HG03571 (cell line): Measurements from ENCODE around the gene LCN1.
"Not testable (repeated sequence)": the region's sequence is repeated elsewhere in the genome, so short reads cannot be mapped to it uniquely, and the experiment has no call there.

ENCODE experiments used
- ATAC-seq: cut with Tn5 transposase; IDR thresholded peaks from one replicate; pipeline ENCODE4 v1.9.1; 2021; ENCODE audit not compliant: unreplicated experiment

The LCN1 gene

DNA sequence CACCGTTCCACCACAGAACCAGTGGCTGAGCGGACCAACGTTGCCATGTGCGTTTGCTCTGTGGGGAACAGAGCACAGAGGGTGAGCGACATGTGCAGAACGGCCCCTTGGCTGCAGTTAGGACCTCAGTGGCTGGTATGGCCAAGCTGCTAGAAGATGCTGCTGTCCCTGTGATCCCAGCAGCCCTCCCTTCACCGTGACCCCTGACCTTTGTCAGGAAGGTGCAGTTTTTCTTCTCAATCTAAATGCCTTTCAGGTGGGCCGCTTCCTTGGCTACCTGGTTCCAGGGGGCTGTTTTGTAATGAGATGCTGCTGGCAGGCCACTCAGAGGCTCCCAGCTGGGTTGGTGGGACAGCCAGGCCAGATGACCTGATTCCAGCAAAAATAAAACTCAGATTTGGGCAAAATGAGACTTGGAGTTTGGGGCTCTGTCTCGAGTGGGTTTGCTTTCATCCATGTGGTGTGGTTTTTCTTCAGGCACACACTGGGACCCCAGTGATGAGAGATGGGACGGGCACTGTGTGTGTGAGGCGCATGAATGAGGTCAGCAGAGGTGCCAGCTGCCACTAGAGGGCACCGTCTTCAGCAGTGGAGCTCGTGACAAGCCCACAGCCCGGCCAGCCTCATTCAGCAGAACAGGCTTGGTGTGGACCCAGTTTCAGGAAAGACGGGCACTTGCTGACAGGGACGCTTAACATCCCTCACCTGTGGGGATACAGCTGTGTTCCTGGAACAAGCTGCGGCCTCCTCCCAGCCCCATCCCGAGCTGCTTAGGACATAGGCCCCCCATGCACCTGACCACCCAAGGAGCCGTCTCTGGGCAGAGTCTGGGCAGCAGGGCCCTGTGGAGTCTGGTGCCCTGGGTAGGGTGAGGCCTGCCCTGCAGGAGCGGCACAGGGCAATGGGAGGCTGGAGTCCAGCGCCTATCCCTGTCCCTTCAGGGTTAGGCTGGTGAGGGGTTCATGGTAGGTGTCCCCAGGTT, 16.7 kb upstream of the LCN1 start:
- no peak for ATAC-seq

DNA sequence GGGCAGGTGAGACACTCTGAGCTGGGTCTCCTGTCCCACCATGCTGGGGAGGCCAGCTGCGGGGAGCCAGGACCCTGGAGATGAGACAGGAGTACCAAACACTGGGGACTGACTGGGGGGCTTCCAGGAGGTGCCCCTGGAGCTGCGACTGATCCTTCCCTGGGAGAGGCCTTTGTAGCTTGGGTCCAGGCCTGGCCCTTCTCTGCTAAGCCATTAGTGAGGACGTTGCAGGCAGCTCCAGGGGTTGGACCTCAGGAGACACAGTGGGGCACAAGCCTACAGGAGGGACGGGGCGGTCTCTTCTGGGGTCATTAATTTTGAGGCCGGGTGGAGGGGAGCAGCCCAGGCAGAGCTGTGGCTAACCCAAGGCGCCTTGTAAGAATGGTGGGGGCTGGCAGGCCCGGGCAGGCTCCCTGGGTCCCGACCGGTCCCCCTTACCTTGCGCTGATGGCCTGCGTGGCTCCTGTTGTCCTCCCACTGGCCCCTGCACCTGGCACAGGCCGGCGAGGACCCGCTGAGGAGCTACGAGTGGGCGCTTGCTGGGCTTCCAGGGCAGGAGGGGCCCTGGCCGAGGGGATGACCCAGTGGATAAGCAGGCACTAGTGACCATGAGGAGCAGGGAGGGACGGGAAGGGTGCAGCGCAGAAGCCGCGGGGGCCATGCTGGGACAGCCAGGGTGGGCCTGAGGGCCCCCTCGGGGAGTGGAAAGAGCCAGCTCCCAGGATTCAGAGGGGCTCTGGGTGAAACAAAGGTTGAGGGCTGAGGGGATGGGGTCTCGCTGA, 15.6 kb upstream of the LCN1 start:
- ATAC-seq, result no peak

DNA sequence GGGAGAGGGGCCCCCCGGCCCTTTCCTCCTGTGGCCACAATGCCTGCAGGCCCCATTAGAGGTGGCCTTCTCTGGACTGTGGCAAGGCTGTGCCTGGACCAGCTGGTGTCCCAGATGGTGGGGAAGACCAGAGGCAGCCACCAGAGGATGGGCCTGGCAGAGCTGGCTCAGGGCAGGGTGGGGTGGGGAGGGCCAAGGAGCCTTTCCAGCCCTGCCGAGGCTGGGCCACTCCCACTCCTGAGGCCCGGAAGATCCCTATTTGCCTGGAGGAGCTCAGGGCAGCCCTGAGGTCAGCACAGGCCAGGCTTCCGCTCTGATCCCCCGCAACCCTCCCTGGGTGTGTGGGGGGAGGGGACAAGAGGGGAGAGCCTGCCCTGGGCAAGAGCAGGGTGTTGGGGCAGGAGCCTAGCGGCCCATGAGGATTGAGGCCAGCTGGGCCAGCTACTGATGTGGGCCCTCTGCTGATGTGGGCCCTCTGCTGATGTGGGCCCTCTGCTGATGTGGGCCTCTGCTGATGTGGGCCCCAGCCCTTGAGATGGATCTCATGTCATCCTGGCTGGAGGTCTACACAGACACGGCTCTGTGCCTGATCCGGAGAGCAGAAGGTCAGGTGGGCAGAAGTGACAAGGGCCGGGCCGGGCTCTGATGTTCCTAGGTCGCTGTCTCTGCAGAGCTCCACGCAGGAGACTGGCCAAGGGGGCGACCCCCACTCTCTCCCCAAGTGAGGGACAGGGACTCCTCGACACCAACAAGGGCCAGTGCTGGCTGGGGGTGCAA, 14.7 kb upstream of the LCN1 start:
- ATAC-seq, result no peak

DNA sequence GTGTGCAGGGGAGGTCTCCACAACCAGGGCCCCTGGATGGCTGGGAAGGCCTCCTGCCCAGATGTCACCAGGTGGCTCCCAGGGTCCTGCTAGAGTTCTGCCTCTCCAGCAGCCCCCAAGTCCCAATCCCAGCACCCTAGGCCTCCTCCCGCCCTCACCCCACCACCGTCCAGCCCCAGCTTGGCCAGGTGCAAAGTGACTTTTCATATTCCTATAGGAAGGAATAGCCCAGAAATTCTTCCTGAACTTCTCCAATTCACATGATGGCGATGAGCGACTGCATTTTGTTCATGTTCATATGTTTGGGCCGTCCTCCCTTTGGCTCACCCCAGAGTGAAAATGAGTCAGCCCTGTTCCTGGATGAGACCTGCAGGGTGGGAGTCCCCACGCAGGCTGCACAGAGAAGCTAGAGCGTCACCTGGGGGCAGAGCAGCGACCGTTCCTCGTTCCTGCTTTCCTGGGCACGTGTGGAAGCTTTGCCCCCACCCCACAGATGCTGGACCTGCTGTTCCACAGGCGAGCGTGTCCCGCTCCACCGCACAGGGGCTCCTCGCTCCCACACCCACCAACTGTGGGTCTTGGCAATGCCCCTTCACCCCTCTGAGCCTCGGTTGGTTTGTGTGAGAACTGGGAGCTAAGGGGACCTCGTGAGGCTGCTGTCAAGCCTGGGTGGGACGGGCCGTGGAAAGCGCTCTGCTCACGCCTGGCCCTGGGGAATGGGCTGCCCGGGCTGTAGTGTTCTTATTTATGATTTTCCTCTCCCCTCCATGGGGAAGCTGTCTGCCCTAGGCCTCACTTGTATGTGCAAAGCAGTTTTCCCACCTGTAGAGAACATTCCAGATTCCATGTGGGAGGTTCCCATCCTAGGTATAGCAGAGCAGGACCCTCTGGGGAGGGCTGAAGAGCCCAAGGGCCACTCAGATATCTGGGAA, 13.9 kb upstream of the LCN1 start:
- ATAC-seq, result no peak

DNA sequence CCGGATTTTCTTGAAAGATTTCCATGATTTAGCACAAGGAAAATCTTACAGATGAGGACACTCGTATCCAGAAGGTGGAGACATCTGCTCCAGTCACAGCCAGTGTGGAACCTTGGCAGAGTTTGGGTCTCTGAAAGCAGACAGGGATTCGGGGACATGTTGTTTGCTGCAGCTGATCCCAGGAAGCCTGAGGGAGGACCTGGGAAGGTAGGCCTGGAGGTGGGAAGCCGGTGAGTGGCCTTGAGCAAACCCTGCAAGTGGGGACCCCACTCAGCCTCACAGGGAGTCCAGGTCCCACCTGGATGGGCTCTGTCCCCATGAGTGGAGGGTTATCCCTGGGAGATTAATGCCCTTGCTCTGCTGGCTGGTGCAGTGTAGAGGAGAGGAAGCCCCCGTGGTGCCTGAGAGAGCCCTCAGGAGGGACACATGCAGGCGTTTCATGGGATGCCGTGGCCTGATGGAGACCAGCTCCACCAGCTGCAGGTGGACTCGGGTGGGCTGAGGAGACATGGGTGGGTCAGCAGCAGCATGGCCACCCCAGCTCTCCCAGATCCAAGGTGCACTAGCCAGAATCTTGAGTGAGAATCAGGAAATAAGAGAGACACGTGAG, 12.9 kb upstream of the LCN1 start:
- no peak for ATAC-seq

DNA sequence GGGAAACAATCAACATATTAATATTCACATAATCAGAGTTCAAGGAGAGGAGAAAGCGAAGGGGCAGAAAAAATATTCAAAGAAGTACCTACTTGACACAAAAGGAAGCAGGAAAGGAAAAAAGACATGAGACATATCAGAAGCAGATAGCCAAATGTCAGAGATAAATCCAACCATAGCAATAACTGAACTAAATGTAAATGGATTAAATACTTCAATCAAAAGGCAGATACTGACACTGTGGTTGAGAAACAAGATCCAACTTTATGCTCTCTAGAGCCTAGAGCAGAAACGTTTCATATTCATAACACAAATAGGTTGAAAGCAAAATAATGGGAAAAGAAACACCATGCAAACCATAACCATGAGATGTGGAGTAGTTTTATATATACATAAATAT, 11.8 kb upstream of the LCN1 start:
- ATAC-seq, result no peak

DNA sequence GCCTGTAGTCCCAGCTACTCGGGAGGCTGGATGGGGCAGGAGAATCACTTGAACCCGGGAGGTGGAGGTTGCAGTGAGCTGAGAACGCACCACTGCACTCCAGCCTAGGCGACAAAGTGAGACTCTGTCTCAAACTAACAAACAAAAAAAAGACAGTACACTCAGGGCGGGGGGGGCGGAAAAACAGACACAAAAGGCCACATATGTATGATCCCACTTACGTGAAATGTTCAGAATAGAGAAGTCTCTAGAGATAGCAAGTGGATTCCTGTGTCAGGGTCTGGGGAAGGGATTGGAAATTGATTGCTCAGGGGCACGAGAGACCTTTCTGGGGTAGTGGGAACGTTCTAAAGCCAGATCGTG, 9.0 kb upstream of the LCN1 start:
- ATAC-seq, result no peak

DNA sequence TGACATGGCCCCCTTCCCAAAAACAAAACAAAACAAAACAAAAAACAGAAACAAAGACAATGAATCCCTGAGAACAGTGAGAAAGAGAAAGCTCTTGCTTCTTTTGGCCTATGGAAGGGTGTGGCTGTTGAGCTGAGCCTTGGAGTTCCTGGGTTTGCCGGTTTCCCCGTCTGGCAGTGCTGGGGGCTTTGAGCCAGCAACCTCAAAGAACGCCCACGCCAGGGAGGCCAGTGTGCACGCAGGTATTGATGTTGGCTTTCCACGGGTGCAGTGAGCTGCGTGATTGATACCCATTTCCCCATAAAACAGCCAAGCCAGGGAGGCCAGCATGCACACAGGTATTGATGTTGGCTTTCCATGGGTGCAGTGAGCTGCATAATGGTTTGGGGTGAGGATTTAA, 8.3 kb upstream of the LCN1 start:
- no peak for ATAC-seq

DNA sequence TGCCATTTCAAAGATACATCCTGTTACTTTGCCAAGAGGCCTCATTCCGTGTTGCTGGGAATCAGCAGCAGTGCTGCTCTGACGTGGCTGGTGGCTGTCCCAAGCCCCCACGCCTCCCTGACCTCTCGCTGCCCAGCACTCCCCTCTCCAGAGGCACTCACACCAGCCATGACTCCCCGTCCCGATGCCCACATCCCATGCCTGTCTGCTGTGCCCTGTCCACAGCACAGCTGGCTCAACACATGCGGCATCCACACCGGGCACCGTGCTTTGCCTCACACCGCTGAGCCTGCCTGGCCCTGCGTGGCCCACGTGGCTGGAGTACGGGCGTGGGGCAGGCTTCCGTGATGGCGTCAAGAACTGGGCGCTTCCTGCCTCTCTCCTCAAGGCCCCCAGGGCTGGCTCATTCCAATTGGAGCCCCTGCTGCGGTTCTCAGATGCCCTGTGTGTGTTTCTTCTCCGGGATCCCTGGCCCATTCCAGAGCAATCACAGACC, 7.8 kb upstream of the LCN1 start:
- no peak for ATAC-seq

DNA sequence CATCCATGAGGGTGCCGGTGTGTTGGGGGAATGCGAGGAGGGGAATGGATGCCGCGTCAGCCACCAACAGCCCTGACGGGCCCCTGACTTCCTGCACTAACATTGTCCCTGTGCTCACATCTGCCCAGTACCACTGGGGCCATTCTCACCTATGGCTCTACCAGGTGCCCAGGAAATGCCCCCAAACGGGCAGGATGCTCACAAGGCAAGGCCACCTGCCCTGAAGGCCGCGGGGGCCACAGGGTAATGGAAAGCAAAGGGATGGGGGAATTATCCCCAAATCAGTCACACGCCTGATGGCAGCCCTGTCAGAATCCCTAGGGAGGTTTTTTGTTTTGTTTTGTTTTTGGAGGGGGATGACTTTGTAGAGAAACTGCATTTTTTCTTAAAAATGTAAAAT, 7.3 kb upstream of the LCN1 start:
- ATAC-seq, result not testable (repeated sequence)

DNA sequence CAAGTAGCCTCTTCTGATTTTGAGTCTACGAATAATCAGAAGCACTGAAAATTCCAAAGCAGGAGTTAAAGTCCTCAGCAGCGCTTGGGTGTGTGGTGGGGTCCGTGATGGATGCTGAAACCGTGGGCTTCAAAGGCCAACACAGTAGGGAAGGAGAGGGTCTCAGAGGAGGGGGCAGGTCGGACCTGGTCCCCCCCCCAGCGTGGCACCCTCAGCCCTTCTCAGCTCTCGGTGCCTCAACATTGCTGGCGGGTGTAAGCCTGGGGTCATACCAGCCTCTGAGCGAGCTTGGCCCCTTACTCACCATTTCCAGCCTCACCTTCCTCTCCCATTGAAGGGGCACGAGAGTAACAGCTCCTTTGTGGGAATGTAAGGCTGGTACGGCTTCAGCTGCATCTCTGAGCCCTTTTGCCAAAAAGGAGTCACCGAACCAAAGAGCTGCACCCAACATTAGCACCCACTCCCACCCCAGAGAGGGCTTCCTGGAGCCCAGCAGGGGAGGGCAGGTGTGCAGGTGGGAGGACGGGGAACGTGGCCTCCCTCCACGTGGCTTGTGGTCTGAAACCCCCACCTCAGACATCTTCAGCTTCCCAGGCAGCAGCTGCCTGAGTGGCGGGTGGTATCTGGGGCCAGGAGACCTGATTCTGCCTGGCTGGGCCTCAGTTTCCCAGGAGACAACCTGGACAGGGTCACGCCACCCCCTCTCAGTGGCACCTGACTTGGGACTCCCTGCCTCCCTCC, 6.7 kb upstream of the LCN1 start:
- ATAC-seq, result no peak

DNA sequence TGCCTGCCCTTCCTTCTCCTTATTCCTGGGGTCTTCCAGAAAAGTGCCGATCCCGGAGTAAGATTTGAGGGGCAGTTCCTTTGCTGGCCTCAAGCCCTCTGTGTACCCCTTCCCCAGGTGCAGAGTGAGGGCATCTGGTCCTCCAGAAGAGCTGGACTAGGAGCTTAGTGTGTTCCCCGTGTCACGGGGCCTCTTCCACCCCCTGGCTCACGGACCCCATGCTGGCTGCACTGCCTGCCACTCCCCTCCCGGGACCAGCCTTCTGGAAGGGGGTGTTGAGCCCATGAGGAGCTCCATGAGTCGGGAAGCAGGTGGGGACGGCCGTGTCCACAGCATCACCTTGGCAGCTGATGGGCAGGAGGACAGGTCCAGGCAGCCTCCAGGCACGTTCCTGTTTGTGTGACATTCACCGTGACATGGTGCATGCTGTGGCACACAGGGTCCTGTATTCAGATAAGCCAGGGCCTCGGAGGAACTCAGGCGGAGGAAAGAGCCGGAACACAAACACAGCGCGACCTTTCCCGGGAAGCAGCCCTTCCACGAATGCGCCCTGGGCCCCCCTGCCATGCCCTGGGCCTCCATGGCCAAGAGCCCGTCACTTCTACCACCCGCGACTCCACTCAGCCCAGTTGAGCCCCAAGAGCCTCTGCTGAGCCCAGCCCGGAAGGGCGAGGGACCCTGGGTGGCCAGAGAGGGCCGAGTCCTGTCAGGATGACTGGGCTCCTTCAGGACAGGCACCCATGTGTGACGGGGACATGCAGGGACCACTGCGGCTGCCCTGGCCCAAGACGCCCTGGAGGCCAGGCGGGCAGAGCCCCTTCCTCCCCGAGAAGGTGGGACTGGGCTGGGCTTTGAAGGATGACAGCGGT, 5.9 kb upstream of the LCN1 start:
- ATAC-seq, result no peak

DNA sequence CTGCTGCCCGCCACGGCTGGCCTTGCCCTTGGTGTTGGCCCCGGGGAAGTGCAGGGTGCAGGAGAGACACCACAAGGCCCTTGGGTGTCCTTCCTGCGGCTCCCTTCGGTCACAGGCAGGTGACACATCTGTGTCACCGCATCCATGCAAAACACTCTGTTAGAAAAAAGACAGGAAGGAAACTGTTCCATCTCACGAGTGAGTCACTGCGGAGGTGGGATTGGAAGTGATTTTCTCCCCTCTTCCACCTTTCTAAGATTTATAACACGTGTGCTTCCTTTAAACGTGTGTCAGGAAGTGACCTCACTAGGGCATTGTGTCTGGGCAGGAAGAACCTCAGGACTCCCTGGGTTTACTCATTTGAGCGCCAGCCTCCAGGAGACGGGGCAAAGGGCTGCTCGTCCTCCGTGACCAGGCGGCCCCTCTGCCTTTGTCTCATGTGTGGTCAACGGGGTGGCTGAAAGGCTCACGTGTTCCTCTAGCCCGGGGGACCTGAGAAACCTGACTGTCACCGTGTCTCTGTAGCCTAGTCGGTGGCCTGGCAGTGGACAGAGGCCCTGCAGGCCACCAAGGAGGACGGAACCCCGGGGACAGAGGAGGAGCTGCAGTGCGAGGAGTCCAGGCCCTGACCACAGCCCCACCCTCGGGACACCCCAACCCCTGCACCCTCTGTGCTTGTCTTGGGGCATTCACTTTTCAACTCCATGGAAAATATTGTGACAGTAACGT, 4.9 kb upstream of the LCN1 start:
- ATAC-seq, result no peak

DNA sequence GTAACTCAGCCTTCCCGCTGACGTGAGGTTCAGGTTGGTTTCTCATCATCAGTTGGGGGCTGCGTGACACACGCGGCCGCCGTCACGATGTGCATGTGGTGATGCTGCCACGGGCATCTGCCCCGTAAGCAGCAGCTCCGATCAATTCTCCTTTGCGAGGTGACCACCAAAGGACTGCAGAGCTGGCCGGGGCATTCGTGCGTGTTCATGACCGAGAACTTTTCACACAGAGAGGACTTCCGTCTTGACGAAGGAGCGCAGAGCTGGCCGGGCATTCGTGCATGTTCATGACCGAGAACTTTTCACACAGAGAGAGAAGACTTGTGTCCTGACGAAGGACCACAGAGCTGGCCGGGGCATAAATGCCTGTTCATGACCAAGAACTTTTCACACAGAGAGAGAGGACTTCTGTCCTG, 3.8 kb upstream of the LCN1 start:
- no peak for ATAC-seq

DNA sequence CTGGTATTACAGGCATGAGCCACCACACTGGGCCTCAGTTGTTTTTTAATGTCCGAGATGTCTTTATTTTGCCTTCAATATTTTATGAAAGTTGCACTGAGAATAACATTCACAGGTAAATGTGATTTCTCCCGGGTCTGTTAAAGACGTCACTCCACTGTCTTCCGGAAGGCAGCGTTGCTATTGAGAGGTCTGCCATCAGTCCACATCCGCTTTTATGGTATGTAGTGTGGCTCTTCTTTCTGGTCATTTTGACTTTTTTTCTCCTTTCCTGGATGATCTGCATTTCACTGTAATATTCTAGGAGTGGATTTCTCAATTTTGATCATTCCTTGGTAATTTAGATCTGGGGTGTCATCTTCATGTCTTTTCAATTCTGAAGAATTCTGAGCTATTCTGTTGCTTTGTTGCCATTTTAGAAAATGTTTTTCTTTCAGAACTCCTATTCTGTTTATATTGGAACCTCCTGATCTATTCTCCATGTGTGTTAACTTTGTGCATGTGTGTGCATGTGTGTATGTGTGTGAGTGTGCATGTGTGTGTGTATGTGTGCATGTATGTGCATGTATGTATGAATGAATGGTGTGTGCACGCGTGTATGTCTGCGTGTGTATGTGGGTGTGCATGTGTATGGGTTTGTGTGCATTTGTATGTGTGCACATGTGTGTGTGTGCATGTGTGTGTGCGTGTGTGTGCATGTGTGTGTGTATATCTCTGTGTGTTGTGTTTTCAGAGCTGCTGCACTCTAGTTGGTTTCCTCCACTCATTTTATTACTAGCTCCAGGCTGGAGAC, 1.9 kb upstream of the LCN1 start:
- no peak for ATAC-seq

DNA sequence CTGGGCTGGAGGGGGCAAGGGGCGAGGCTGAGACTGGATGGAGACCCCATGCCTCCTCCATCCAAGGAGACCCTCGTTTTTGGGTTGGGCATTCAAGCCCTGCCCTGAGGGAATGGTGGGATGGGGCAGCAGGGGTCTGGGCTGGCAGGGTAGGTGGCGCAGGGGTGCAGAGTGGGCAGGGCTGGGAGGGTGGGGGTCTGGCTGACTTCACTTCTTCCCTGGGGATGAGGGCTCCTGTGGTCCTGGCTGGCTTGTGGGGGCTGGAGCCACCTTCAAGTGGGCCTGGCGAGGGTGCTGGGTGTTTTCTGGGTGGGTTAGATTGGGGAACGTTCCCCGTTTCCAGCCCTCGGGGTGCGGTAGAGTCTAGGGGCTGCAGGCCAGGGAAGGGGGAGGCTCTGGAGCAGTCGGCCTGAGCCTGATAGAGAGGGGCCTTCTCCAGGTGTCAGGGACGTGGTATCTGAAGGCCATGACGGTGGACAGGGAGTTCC, 412 bp downstream of the LCN1 start:
- no peak for ATAC-seq
